SK-N-MC (cell line): ENCODE data around the gene KNOP1.

Source experiments
- EZH2 ChIP-seq: fragments of 200-600 bp; sonication (generic); IDR thresholded peaks from one replicate; pipeline ENCODE4 v1.6.1; 2017; ENCODE audit warnings: antibody characterized with exemption
- POLR2AphosphoS5 ChIP-seq: IDR thresholded peaks from 2 replicates; pipeline ENCODE4 v1.6.1; 2012; ENCODE audit warnings: mild to moderate bottlenecking, low read depth, low read length, borderline replicate concordance

- no peak for TF ChIP-seq EZH2
- no peak for TF ChIP-seq POLR2AphosphoS5
Measured at GRCh38 chr16:19708296-19709205, 9.5 kb downstream of the KNOP1 start.
